HL-60/S4 treated with phorbol 12-myristate 13-acetate at 8.2 ng/mL for 4 days and 3 days (cell line): ENCODE results near the gene NPW.

Experiments
- in situ Hi-C: fragments of 300-500 bp; cut with MboI; formaldehyde crosslinking; loops from 2 replicates; pipeline ENCODE4 v1.15.0; 2022; ENCODE audit warnings: low sequenced_read_pairs

The NPW gene

GRCh38 chr16:2045965-2046892 lies 26.6 kb downstream of the NPW start:
- in situ Hi-C loops = no loop called here

DNA sequence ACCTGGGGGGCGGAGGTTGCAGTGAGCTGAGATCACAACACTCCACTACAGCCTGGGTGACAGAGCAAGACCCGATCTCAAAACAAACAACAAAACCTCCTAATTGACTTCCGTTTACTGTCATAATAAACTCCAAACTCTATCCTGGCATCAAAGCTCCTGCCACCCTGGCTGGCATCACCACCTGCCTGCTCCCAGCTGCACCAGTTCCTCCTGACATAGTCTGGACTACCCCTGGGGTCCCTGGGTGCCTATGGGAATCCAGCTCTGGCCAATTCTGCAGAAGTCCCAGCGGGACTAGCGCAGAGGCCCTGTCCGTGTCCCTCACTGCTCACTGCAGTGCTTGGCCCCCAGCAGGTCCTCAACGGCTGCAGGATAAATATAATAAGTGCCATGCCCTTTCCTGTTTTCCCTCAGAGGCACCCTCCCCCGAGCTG lies 27.3 kb downstream of the NPW start:
- in situ Hi-C loops = no loop called here

DNA sequence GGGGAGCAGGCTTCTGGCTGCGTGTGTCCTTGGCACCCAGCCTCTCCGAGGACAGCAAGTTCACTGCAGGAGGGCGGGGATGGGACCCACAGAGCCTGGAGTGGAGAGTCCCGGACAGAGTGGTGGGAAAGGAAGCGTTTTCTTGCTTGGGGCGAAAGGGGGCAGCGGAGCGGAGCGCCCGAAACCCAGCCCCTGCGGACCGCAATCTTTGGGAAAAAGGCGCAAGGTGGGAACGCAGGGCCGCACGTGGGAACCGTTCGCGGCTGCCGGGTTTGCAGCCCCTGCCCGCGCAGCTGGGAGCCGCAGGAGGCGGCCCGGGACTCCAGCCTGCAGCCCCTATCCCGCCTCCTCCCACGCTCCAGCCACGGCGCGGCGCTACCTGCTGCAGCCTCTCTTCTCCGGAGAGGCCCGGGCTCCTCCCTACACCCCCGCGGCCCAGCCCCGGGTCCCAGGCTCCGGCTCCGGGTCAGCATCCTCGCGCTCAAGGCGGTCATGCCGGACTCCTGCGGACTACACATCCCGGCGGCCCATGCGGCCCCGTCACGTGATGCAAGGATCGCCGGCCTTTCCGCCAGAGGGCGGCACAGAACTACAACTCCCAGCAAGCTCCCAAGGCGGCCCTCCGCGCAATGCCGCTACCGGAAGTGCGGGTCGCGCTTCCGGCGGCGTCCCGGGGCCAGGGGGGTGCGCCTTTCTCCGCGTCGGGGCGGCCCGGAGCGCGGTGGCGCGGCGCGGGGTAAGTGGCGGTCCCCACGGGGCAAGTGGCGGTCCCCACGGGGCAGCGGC lies 27.9 kb downstream of the NPW start, which contains the start of the genes NTHL1 and TSC2:
TSS of gene NTHL1 (minus strand) at position 505 of the 786 bp plus-strand sequence. CDS start at position 494, 11 bp downstream.
TSS of gene TSC2 (plus strand) at position 656 of the 786 bp plus-strand sequence. CDS start 631 bp downstream, outside the sequence.
- in situ Hi-C loops = no loop called here

DNA sequence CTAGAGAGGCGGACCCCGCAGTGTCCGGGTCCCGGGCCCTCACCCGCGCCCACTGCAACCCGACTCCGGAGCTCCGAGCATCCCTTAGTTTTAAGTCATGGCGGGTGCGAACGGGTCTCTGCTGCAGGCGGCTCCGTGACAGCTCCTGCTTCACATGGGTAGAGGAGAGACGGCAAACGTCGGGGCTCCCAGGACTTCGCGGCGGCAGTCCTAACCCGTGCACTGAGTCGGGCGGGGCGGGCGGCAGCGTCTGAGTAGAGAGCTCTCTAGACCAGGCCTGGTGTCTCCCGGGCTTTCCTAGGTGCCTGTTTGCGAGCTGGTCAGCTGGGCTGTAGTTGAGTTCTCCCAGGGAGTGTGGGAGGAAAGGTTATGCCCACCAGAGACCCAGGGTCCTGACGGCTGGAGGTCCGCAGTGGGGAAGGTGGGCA lies 28.5 kb downstream of the NPW start:
- in situ Hi-C loops = no loop called here

DNA sequence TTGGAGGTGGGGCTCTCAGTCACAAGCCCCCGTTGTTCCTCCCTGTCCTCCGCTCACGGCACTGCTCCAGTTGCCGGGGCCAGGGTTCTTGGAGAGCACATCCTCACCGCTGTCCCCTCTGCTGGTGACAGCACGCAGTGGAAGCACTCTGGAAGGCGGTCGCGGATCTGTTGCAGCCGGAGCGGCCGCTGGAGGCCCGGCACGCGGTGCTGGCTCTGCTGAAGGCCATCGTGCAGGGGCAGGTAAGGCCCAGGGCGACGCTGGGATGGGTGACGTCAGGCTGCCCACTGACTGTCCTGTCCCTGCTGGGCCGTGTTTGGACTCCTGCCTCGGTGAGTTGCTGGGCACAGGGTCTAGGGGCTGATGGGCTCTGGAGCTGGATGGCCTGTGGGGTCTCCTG lies 33.6 kb downstream of the NPW start:
- in situ Hi-C loops = no loop called here

GRCh38 chr16:2053897-2054296 lies 34.3 kb downstream of the NPW start:
- in situ Hi-C loops = no loop called here

DNA sequence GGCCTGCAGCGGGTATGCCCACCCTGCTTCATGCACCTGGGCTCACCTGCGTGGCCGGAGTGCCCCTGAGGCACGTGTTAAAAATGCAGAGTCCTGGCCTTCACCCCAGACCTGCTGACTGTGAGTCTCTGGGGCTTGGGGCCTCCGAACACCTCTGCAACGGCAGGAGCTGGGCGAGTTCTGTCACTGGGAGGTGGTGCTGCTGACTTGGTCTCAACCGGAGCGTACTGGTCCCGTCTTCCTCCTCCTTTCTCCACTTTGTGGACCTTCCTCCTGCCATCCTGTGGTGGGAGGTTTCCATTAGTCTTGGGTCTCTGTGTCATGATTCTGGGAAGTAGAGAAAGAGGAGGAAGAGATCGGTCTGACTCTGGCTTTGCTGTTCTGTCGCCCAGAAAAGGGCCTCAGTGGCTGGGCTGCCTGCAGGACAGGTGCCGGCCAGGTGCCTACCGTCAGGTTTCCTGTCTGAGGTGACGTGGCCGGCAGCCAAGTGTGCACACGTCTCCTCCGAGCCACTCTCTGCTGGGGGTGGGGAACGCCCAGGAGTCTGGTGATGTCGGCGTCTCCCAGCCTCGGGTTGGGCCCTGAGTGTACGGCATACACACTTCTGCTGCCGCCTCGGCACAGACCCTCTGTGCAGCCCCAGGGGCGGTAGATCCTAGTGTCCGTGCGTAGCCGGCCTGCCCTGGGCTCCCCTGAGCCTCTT lies 35.1 kb downstream of the NPW start:
- in situ Hi-C loops = no loop called here

GRCh38 chr16:2056077-2056476 lies 36.5 kb downstream of the NPW start:
- in situ Hi-C loops = no loop called here

DNA sequence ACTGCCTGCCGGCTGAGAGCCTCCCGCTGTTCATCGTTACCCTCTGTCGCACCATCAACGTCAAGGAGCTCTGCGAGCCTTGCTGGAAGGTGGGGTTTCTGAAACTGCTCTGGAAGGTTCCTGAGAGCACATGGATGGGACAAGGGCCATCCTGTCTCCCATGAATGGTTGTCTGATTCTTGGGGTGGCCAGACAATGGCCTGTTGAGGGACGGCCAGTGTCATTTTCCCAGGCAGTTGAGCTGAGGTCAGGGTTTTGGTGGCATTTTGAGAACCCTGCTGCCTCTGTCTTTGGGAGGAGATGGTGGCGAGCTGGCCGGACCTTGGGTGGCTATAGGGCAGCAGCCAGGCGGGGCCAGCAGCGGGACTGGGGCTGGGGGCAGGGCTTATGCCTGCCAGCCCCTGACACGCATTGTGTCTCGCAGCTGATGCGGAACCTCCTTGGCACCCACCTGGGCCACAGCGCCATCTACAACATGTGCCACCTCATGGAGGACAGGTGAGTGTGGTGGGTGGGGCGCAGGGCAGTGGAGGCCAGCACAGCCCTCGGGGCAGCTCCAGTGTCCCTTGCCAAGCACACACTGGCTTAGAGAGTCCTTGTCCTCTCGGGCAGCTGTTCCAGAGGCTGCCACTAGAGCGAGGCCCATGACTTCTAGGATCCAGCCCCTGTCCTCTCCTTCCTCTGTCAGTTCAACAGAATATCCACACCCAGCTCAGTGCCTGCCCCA lies 37.3 kb downstream of the NPW start:
- in situ Hi-C loops = no loop called here

- in situ Hi-C loops = no loop called here
Measured at GRCh38 chr16:2057438-2057837, 37.9 kb downstream of the NPW start.

DNA sequence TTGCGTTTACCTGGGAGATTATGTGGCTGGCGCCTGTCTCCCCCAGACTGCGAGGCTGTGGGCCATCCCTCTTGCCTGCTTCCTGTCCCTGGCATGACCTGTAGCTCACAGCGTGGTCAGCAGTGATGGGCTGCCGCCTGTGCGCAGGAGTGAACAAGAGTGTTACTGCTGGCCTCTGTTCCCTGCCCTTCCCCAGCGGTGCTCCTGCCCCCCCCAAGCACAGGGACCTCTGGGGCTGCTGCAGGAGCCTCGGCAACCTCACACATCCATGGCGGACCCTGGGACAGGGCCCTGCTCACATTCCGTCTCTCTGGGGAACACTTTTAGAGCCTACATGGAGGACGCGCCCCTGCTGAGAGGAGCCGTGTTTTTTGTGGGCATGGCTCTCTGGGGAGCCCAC lies 38.8 kb downstream of the NPW start:
- in situ Hi-C loops = no loop called here

DNA sequence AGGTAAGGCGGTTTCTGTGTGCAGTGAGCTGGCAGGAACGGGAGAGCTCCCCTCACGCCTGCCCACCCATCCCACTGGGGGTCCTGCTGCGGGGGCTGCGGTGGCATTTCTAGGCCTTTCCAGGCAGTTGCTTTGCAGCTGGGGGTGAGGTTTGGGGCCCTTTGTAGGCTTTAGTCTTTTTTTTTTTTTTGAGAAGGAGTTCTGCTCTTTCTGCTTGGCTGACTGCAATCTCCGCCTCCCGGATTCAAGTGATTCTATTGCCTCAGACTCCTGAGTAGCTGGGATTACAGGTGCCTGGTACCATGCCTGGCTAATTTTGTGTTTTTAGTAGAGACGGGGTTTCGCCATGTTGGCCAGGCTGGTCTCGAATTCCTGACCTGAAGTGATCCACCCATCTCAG lies 39.3 kb downstream of the NPW start:
- in situ Hi-C loops = no loop called here

GRCh38 chr16:2060346-2060745 lies 40.8 kb downstream of the NPW start:
- in situ Hi-C loops = no loop called here

- in situ Hi-C loops = no loop called here
Measured at GRCh38 chr16:2061023-2061422, 41.4 kb downstream of the NPW start.

GRCh38 chr16:2061526-2061925 lies 41.9 kb downstream of the NPW start:
- in situ Hi-C loops = no loop called here

DNA sequence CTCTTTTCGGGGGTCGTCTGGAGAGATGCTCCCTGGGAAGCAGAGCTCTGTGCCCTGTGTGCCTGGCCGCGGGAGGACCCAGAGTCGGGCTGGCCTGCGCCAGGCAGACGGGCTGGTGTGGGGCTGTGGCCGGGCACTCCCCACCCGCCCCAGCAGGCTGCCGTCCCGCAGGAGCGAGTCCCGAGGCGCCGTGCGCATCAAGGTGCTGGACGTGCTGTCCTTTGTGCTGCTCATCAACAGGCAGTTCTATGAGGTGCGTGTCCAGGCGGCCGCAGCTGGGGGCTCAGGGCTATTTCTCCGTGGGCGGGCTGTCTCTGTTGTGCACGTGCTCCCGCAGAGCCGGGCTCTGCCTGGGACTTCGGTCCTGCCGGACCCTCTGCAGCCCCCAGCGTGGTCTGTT lies 43.2 kb downstream of the NPW start:
- in situ Hi-C loops = no loop called here

- in situ Hi-C loops = no loop called here
Measured at GRCh38 chr16:2063861-2064260, 44.3 kb downstream of the NPW start.

- in situ Hi-C loops = no loop called here
Measured at GRCh38 chr16:2064368-2064945, 44.9 kb downstream of the NPW start.

DNA sequence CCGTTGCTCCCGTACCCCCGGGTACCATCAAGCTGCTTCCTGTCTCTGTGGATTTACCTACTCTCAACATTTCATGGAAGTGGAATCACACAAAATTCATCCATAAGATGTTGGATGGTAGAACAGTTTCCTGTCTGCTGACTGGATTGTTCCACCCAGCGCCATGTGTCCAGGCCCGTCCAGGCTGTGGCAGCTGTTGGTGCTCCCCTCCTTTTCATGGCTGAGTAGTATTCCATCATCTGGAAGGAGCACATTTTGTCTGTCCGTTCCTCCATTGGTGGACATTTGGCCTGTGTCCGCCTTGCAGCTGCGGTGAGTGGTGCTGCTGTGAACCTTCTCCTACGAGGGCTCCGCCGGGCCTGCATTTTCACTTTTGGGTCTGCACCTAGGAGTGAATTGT lies 46.6 kb downstream of the NPW start:
- in situ Hi-C loops = no loop called here
